GM19372 (cell line): ENCODE data around the gene MYRFL.

Experiments
- ATAC-seq: cut with Tn5 transposase; IDR thresholded peaks from one replicate; pipeline ENCODE4 v1.9.1; 2021; ENCODE audit warnings: mild to moderate bottlenecking, low read depth, moderate library complexity; ENCODE audit not compliant: unreplicated experiment

The MYRFL gene

GRCh38 chr12:70007687-70008086, 182.7 kb downstream of the MYRFL start:
- ATAC-seq, result no peak
